ENCODE measurements around the gene HOXC13.

DNA sequence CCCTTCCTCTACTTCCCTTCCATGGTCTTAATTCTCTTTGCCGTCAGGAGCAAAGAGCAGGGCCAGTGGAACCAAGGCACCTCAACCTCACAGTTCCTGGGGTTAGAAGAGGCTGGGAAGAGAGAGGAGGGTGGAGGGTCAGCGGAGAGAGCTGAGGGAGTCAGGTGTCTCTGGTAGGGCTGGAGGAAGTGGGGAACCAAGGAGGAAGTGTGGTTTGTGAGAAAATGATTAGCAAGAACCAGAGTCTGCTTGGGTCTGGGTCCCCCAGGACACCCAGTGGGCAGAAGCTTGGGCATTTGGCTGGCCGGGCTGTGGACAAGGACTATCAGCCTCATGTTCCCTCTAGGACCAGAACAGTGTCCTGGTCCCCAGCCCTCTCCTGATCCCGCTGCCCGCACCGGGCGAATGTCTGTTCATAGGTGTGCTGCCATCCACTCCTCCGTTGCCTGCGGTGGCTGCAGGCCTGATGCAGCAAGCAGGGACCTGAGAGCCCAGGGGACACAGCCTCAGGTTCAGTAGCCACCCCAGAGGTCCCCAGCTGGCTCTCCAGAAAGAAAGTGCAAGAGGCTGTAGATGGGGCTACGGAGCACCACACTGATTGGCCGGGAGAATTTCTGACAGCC, 18.4 kb downstream of the HOXC13 start:
- TF ChIP-seq POLR2A (IDR thresholded peaks at IDR 0.05), result no peak
- TF ChIP-seq, protein P1, sequence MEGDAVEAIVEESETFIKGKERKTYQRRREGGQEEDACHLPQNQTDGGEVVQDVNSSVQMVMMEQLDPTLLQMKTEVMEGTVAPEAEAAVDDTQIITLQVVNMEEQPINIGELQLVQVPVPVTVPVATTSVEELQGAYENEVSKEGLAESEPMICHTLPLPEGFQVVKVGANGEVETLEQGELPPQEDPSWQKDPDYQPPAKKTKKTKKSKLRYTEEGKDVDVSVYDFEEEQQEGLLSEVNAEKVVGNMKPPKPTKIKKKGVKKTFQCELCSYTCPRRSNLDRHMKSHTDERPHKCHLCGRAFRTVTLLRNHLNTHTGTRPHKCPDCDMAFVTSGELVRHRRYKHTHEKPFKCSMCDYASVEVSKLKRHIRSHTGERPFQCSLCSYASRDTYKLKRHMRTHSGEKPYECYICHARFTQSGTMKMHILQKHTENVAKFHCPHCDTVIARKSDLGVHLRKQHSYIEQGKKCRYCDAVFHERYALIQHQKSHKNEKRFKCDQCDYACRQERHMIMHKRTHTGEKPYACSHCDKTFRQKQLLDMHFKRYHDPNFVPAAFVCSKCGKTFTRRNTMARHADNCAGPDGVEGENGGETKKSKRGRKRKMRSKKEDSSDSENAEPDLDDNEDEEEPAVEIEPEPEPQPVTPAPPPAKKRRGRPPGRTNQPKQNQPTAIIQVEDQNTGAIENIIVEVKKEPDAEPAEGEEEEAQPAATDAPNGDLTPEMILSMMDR (IDR thresholded peaks at IDR 0.05), result no peak
